ENCODE data around the gene SPAG16.

The SPAG16 gene

GRCh38 chr2:214315324-214315723 lies 1031.1 kb downstream of the SPAG16 start:
- no peak overlapping the region for H3K4me3 ChIP-seq (ENCODE audit: low read depth, low read length)
- TF ChIP-seq, protein P1, sequence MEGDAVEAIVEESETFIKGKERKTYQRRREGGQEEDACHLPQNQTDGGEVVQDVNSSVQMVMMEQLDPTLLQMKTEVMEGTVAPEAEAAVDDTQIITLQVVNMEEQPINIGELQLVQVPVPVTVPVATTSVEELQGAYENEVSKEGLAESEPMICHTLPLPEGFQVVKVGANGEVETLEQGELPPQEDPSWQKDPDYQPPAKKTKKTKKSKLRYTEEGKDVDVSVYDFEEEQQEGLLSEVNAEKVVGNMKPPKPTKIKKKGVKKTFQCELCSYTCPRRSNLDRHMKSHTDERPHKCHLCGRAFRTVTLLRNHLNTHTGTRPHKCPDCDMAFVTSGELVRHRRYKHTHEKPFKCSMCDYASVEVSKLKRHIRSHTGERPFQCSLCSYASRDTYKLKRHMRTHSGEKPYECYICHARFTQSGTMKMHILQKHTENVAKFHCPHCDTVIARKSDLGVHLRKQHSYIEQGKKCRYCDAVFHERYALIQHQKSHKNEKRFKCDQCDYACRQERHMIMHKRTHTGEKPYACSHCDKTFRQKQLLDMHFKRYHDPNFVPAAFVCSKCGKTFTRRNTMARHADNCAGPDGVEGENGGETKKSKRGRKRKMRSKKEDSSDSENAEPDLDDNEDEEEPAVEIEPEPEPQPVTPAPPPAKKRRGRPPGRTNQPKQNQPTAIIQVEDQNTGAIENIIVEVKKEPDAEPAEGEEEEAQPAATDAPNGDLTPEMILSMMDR (IDR thresholded peaks at IDR 0.05; ENCODE audit: low read depth, low read length, missing control alignments): no peak
- DNase-seq (ENCODE audit: low read depth): no peak

GRCh38 chr2:214320211-214320610 lies 1035.9 kb downstream of the SPAG16 start:
- TF ChIP-seq, protein P1 (IDR thresholded peaks at IDR 0.05; ENCODE audit: low read depth, low read length, missing control alignments): no peak
- H3K4me3 ChIP-seq (ENCODE audit: low read depth, low read length): no peak overlapping the region
- DNase-seq (ENCODE audit: low read depth): no peak

- DNase-seq (ENCODE audit: low read depth): no peak
- no peak overlapping the region for H3K4me3 ChIP-seq (ENCODE audit: low read depth, low read length)
- TF ChIP-seq, protein P1 (IDR thresholded peaks at IDR 0.05; ENCODE audit: low read depth, low read length, missing control alignments): no peak
Measured at GRCh38 chr2:214322662-214323061, 1038.4 kb downstream of the SPAG16 start.

DNA sequence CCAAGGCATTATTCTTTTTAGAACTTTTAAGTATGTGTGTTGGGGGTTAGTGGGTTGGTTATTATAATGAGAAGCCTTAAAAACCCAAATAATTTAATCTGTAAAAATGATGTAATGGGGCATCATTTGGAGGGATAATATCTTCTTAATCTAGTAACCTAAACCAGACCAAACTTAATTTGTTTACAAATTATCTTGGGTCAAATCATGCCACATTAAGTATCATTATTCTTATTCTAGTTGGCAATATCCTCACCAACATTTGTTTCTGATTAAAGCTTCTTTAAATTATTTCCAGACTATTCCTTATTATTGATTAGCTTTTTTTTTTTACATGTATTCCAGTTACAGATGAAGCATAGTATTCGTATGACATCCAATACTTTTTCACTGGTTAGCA lies 1041.1 kb downstream of the SPAG16 start:
- TF ChIP-seq, protein P1 (IDR thresholded peaks at IDR 0.05; ENCODE audit: low read depth, low read length, missing control alignments): no peak

DNA sequence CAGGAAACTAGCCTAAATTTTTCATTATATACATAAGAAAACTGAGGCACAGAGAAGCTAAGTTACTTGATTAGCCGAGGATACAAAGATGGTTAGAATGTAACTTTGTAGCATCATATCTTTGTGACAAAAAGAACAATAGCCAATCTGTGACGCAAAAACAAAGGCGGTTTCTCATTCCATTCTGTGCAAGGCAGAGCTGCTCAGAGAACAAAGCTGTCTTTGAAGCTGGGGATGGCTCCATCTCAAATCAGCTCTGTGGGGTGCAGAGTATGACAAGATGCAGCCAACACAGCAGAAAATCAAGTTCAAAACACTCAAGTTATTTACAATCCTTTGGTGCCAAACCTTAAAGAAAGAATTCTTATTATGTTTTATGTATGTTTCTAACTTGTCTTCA lies 1044.7 kb downstream of the SPAG16 start:
- TF ChIP-seq, protein P1 (IDR thresholded peaks at IDR 0.05; ENCODE audit: low read depth, low read length, missing control alignments): no peak
- no peak overlapping the region for H3K4me3 ChIP-seq (ENCODE audit: low read depth, low read length)
- DNase-seq (ENCODE audit: low read depth): no peak

More for the DNA sequence above, 1041.1 kb downstream of the SPAG16 start:
- H3K4me3 ChIP-seq (ENCODE audit: low read depth, low read length): no peak overlapping the region
- no peak for DNase-seq (ENCODE audit: low read depth)

GRCh38 chr2:214341646-214342045 lies 1057.4 kb downstream of the SPAG16 start:
- TF ChIP-seq, protein P1 (IDR thresholded peaks at IDR 0.05; ENCODE audit: low read depth, low read length, missing control alignments): no peak
- DNase-seq (ENCODE audit: low read depth): no peak
- no peak overlapping the region for H3K4me3 ChIP-seq (ENCODE audit: low read depth, low read length)

GRCh38 chr2:214358506-214358905 lies 1074.2 kb downstream of the SPAG16 start:
- no peak overlapping the region for H3K4me3 ChIP-seq (ENCODE audit: low read depth, low read length)
- no peak for DNase-seq (ENCODE audit: low read depth)
- TF ChIP-seq, protein P1 (IDR thresholded peaks at IDR 0.05; ENCODE audit: low read depth, low read length, missing control alignments): no peak
